ENCODE results near the gene GPHN.

- no peak for TF ChIP-seq POLR2AphosphoS5 (IDR thresholded peaks at IDR 0.05; ENCODE audit: low read depth, low read length)
- TF ChIP-seq REST (IDR thresholded peaks at IDR 0.05; ENCODE audit: insufficient read depth in 1 of 2, low read depth in 2 of 2, low read length in 2 of 2) = no peak
- no peak for TF ChIP-seq SIN3A (IDR thresholded peaks at IDR 0.05; ENCODE audit: borderline replicate concordance, insufficient read depth, low read length)
- no peak for TF ChIP-seq TAF1 (IDR thresholded peaks at IDR 0.05; ENCODE audit: borderline replicate concordance, insufficient read depth, low read length)
- no peak for TF ChIP-seq FOXP2 (optimal IDR thresholded peaks at IDR 0.05; ENCODE audit: borderline replicate concordance, extremely low read depth, extremely low read length, insufficient read depth)
These were observed 135.4 kb downstream of the GPHN start for GRCh38 chr14:66643344-66643743.

Measured in PFSK-1 (cell line).